Glutamatergic neuron (in vitro differentiated cells): ENCODE results near the gene RASSF4. TPM values are rescaled to one million over a fixed set of nuclear protein-coding genes. Genes with fewer than 3 reads are reported as not detected.

ENCODE experiments used
- DNase-seq: peaks from one replicate; pipeline ENCODE4 v3.0.0; 2022
- H3K27ac Mint-ChIP-seq: one replicate; pipeline ENCODE4 v1.8.0; 2020; ENCODE audit warnings: mild to moderate bottlenecking, mixed read lengths, inconsistent platforms; ENCODE audit not compliant: unreplicated experiment
- H3K27me3 Mint-ChIP-seq: one replicate; pipeline ENCODE4 v1.8.0; 2020; ENCODE audit warnings: mild to moderate bottlenecking, moderate library complexity, mixed read lengths, inconsistent platforms; ENCODE audit not compliant: unreplicated experiment
- H3K36me3 Mint-ChIP-seq: one replicate; pipeline ENCODE4 v1.8.0; 2020; ENCODE audit warnings: mild to moderate bottlenecking, mixed read lengths, inconsistent platforms; ENCODE audit not compliant: unreplicated experiment
- H3K4me1 Mint-ChIP-seq: one replicate; pipeline ENCODE4 v1.8.0; 2020; ENCODE audit warnings: mild to moderate bottlenecking, low read depth, mixed read lengths, inconsistent platforms; ENCODE audit not compliant: unreplicated experiment
- H3K4me3 Mint-ChIP-seq: one replicate; pipeline ENCODE4 v1.8.0; 2020; ENCODE audit warnings: mild to moderate bottlenecking, mixed read lengths, inconsistent platforms; ENCODE audit not compliant: unreplicated experiment
- H3K9me3 Mint-ChIP-seq: one replicate; pipeline ENCODE4 v1.8.0; 2020; ENCODE audit warnings: mild to moderate bottlenecking, moderate library complexity, mixed read lengths, inconsistent platforms; ENCODE audit not compliant: unreplicated experiment
- CTCF ChIP-seq: fragments of 200-600 bp; sonication (generic); IDR thresholded peaks from one replicate; pipeline ENCODE4 v1.5.0; 2021; ENCODE audit not compliant: partially characterized antibody, unreplicated experiment
- total RNA-seq: library from RNA; stranded (reverse); fragmentation: NEBNext Ultra II Directional; extraction: Animal tissue kit (Norgen Biotek cat#: 25700); gene quantifications from one replicate; pipeline ENCODE4 v1.2.1, GENCODE V29; 2021; ENCODE audit not compliant: unreplicated experiment

The RASSF4 gene
- total RNA-seq, 1 donor from 2014 or later: 137 TPM

DNA sequence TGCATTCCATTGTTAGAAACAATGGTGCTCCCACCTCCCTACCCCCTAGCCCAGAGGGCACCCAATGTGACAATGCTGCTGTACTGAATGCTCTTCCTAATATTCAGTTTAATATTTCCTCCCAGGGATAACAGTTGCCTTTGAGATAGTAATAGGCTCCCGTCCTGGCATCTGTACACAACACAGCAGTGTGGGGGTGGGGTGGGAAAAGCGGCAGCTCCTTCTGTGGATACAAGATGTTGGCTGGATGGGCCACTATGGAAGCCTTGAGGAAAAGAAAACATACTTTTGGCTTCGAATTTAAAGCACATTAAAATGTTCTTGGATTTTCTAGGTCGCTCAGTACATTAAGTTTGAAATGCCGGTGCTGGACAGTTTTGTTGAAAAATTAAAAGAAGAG lies 32.0 kb downstream of the RASSF4 start:
- TF ChIP-seq CTCF: no peak
- Mint-ChIP-seq H3K4me3 (no peak overlapping the region), H3K27me3 (peaks cover 8% of the 10 kb centered on the region), H3K9me3 (peaks cover 2% of the 10 kb centered on the region), H3K27ac (no peak overlapping the region), H3K4me1 (peaks cover 20% of the 10 kb centered on the region), H3K36me3 (peaks cover 22% of the 10 kb centered on the region)
- DNase-seq: no peak

GRCh38 chr10:44992070-44992731 lies 32.6 kb downstream of the RASSF4 start:
- Mint-ChIP-seq H3K9me3 (peaks cover 2% of the 10 kb centered on the region), H3K4me3 (no peak overlapping the region), H3K36me3 (peaks cover 22% of the 10 kb centered on the region), H3K27ac (no peak overlapping the region), H3K27me3 (peaks cover 8% of the 10 kb centered on the region), H3K4me1 (peaks cover 23% of the 10 kb centered on the region)
- TF ChIP-seq CTCF: no peak
- no peak for DNase-seq

DNA sequence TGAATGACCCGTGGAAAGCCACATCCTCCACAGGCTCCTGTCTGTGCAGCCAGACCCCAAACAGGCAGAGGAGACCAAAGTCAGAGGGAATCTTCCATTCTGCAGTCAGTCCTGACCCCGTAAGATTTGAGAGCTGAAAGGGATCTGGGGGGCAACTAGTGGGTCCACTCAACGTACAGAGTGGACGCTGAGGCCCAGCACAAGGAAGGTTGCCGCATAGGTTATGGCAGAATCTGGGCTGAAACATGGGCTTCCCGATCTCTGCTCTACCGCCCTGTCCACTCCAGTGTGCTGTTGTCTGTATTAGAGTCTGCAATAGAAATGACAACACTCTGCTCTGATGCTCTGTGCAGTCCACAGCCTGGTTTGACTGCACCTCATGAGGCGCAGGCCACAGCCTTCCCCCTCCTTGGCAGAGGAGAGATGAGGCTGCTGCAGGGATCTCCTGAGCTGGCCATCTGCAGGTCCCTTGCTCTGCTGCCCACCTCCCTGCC lies 33.2 kb downstream of the RASSF4 start:
- TF ChIP-seq CTCF: no peak
- Mint-ChIP-seq H3K9me3 (peaks cover 2% of the 10 kb centered on the region), H3K36me3 (peaks cover 22% of the 10 kb centered on the region), H3K4me3 (no peak overlapping the region), H3K27ac (no peak overlapping the region), H3K4me1 (peaks cover 23% of the 10 kb centered on the region), H3K27me3 (peaks cover 8% of the 10 kb centered on the region)
- DNase-seq: no peak

DNA sequence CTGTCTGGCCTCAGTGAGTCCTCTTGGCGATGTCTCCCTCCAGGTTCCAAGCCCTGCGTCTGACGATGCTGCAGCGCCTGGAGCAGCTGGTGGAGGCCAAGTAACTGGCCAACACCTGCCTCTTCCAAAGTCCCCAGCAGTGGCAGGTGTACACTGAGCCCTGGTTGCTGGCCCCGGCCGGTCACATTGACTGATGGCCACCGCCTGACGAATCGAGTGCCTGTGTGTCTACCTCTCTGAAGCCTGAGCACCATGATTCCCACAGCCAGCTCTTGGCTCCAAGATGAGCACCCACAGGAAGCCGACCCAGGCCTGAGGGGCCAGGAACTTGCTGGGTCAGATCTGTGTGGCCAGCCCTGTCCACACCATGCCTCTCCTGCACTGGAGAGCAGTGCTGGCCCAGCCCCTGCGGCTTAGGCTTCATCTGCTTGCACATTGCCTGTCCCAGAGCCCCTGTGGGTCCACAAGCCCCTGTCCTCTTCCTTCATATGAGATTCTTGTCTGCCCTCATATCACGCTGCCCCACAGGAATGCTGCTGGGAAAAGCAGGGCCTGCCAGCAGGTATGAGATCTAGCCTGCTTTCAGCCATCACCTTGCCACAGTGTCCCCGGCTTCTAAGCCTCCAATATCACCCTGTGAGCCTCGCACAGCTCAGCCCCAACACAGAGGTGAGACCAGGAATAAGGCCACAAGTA lies 33.8 kb downstream of the RASSF4 start:
- H3K9me3 Mint-ChIP-seq: peaks cover 2% of the 10 kb centered on the region
- no peak overlapping the region for H3K4me3 Mint-ChIP-seq
- H3K36me3 Mint-ChIP-seq: peaks cover 21% of the 10 kb centered on the region
- H3K27ac Mint-ChIP-seq: no peak overlapping the region
- no peak for TF ChIP-seq CTCF
- no peak for DNase-seq
- H3K27me3 Mint-ChIP-seq: peaks cover 9% of the 10 kb centered on the region
- peaks cover 27% of the 10 kb centered on the region for H3K4me1 Mint-ChIP-seq
